H9 (cell line): ENCODE data around the gene CEP126. TPM values are rescaled to one million over a fixed set of nuclear protein-coding genes. Genes with fewer than 3 reads are reported as not detected.

ENCODE experiments used
- DNase-seq: peaks from one replicate; pipeline ENCODE4 v3.0.0-alpha.2; 2017
- H2AFZ ChIP-seq: one replicate; pipeline ENCODE4 v1.6.1; 2013; ENCODE audit warnings: mild to moderate bottlenecking, low read length, control low read depth, moderate library complexity
- H2AK5ac ChIP-seq: 2 replicates; pipeline ENCODE4 v1.6.1; 2013; ENCODE audit warnings: low read length, control low read depth, mixed read lengths; ENCODE audit not compliant: insufficient read length
- H2BK120ac ChIP-seq: one replicate; pipeline ENCODE4 v1.6.1; 2013; ENCODE audit warnings: low read depth, mild to moderate bottlenecking, low read length, control low read depth, inconsistent platforms; ENCODE audit not compliant: poor library complexity, severe bottlenecking
- H2BK12ac ChIP-seq: 2 replicates; pipeline ENCODE4 v1.6.1; 2013; ENCODE audit warnings: low read length, control low read depth, mixed read lengths, low read depth; ENCODE audit not compliant: insufficient read length
- H2BK15ac ChIP-seq: 2 replicates; pipeline ENCODE4 v1.6.1; 2013; ENCODE audit warnings: low read depth, low read length, control low read depth
- H2BK20ac ChIP-seq: one replicate; pipeline ENCODE4 v1.6.1; 2013; ENCODE audit warnings: low read depth, mild to moderate bottlenecking, low read length, control low read depth, inconsistent platforms; ENCODE audit not compliant: poor library complexity, severe bottlenecking
- H2BK5ac ChIP-seq: 2 replicates; pipeline ENCODE4 v1.6.1; 2013; ENCODE audit warnings: low read length, control low read depth, mixed read lengths; ENCODE audit not compliant: insufficient read length
- H3K14ac ChIP-seq: 2 replicates; pipeline ENCODE4 v1.6.1; 2013; ENCODE audit warnings: low read length, control low read depth; ENCODE audit not compliant: insufficient read depth
- H3K18ac ChIP-seq: 2 replicates; pipeline ENCODE4 v1.6.1; 2013; ENCODE audit warnings: low read depth, mild to moderate bottlenecking, mixed read lengths, low read length, control low read depth; ENCODE audit not compliant: insufficient read length
- H3K23ac ChIP-seq: 2 replicates; pipeline ENCODE4 v1.6.1; 2013; ENCODE audit warnings: low read length, control low read depth, mixed read lengths, low read depth; ENCODE audit not compliant: insufficient read length
- H3K23me2 ChIP-seq: 2 replicates; pipeline ENCODE4 v1.6.1; 2013; ENCODE audit warnings: low read depth, mild to moderate bottlenecking, mixed read lengths, low read length, control low read depth; ENCODE audit not compliant: insufficient read length, poor library complexity, severe bottlenecking
- H3K27ac ChIP-seq: 2 replicates; pipeline ENCODE4 v1.5.1; 2013; ENCODE audit warnings: low read length, control low read depth, mixed read lengths, low read depth; ENCODE audit not compliant: insufficient read length
- H3K27me3 ChIP-seq: 2 replicates; pipeline ENCODE4 v1.6.1; 2013; ENCODE audit warnings: low read length, control low read depth, inconsistent platforms; ENCODE audit not compliant: insufficient read depth
- H3K4ac ChIP-seq: 2 replicates; pipeline ENCODE4 v1.6.1; 2013; ENCODE audit warnings: low read depth, mild to moderate bottlenecking, control low read depth, inconsistent platforms, low read length, moderate library complexity
- H3K4me1 ChIP-seq: 2 replicates; pipeline ENCODE4 v1.6.1; 2013; ENCODE audit warnings: low read length, control low read depth, inconsistent platforms; ENCODE audit not compliant: insufficient read depth
- H3K4me2 ChIP-seq: 2 replicates; pipeline ENCODE4 v1.6.1; 2013; ENCODE audit warnings: low read length, control low read depth, mixed read lengths; ENCODE audit not compliant: insufficient read length, insufficient read depth
- H3K56ac ChIP-seq: 2 replicates; pipeline ENCODE4 v1.6.1; 2013; ENCODE audit warnings: low read depth, mild to moderate bottlenecking, mixed read lengths, low read length, control low read depth; ENCODE audit not compliant: insufficient read length
- H3K79me1 ChIP-seq: 2 replicates; pipeline ENCODE4 v1.6.1; 2013; ENCODE audit warnings: low read depth, mild to moderate bottlenecking, moderate library complexity, low read length, control low read depth, inconsistent platforms; ENCODE audit not compliant: insufficient read depth, poor library complexity, severe bottlenecking
- H3K79me2 ChIP-seq: 2 replicates; pipeline ENCODE4 v1.6.1; 2013; ENCODE audit warnings: low read length, control low read depth, inconsistent platforms; ENCODE audit not compliant: insufficient read depth
- H3K9ac ChIP-seq: 2 replicates; pipeline ENCODE4 v1.6.1; 2013; ENCODE audit warnings: low read length, control low read depth, mixed read lengths; ENCODE audit not compliant: insufficient read length; ENCODE audit errors: extremely low read depth
- H3K9me3 ChIP-seq: one replicate; pipeline ENCODE4 v1.6.1; 2013; ENCODE audit warnings: low read depth, low read length, inconsistent platforms; ENCODE audit not compliant: control insufficient read depth
- H3T11ph ChIP-seq: one replicate; pipeline ENCODE4 v1.6.1; 2013; ENCODE audit warnings: mild to moderate bottlenecking, low read length, control low read depth, inconsistent platforms
- H4K20me1 ChIP-seq: one replicate; pipeline ENCODE4 v1.6.1; 2013; ENCODE audit not compliant: control insufficient read depth, insufficient read length, insufficient read depth
- H4K5ac ChIP-seq: 2 replicates; pipeline ENCODE4 v1.6.1; 2013; ENCODE audit warnings: low read depth, mild to moderate bottlenecking, mixed read lengths, low read length, control low read depth; ENCODE audit not compliant: insufficient read length
- H4K8ac ChIP-seq: replicated peaks from 2 replicates; pipeline ENCODE4 v1.6.1; 2013; ENCODE audit warnings: low read length, control low read depth, mixed read lengths, low read depth; ENCODE audit not compliant: insufficient read length
- H4K91ac ChIP-seq: 2 replicates; pipeline ENCODE4 v1.6.1; 2013; ENCODE audit warnings: low read depth, mild to moderate bottlenecking, moderate library complexity, mixed read lengths, low read length, control low read depth; ENCODE audit not compliant: insufficient read length
- H3K27ac Mint-ChIP-seq, 3 experiments: 2 replicates in 2 of 3; 3 replicates in 1 of 3; pipeline ENCODE4 v1.8.0; 2020 to 2021; ENCODE audit warnings: mixed read lengths in 3 of 3, mild to moderate bottlenecking in 1 of 3, moderate library complexity in 1 of 3
- H3K27me3 Mint-ChIP-seq: 2 replicates; pipeline ENCODE4 v1.8.0; 2021; ENCODE audit warnings: low read depth, mild to moderate bottlenecking, moderate library complexity, mixed read lengths
- H3K36me3 Mint-ChIP-seq, 3 experiments: 2 replicates in 2 of 3; 3 replicates in 1 of 3; pipeline ENCODE4 v1.8.0; 2020 to 2021; ENCODE audit warnings: low read depth in 3 of 3, mixed read lengths in 3 of 3; ENCODE audit not compliant: insufficient read depth in 1 of 3
- H3K4me1 Mint-ChIP-seq, 2 experiments: 2 replicates each; pipeline ENCODE4 v1.8.0; 2020; ENCODE audit warnings: mixed read lengths in 2 of 2
- H3K4me3 Mint-ChIP-seq, 2 experiments: 2 replicates in 1 of 2; 3 replicates in 1 of 2; pipeline ENCODE4 v1.8.0; 2020 to 2021; ENCODE audit warnings: mild to moderate bottlenecking in 2 of 2, mixed read lengths in 2 of 2, moderate library complexity in 1 of 2
- H3K9me3 Mint-ChIP-seq, 2 experiments: 2 replicates in 1 of 2; 3 replicates in 1 of 2; pipeline ENCODE4 v1.8.0; 2020; ENCODE audit warnings: mild to moderate bottlenecking in 2 of 2, mixed read lengths in 2 of 2, moderate library complexity in 1 of 2
- total RNA-seq: library from RNA; stranded (reverse); gene quantifications from 2 replicates; pipeline ENCODE4 v1.2.1, GENCODE V29; 2021
- TF ChIP-seq, protein P1 (sequence below): fragments of 200-600 bp; sonication (generic); conservative IDR thresholded peaks from 3 replicates; pipeline ENCODE4 v1.8.0; 2021; ENCODE audit warnings: antibody characterized with exemption, mild to moderate bottlenecking

The CEP126 gene
- total RNA-seq, 1 experiment from 2014 or later, result 1.2 TPM

GRCh38 chr11:102004220-102004619, 89.4 kb downstream of the CEP126 start:
- TF ChIP-seq, protein P1, sequence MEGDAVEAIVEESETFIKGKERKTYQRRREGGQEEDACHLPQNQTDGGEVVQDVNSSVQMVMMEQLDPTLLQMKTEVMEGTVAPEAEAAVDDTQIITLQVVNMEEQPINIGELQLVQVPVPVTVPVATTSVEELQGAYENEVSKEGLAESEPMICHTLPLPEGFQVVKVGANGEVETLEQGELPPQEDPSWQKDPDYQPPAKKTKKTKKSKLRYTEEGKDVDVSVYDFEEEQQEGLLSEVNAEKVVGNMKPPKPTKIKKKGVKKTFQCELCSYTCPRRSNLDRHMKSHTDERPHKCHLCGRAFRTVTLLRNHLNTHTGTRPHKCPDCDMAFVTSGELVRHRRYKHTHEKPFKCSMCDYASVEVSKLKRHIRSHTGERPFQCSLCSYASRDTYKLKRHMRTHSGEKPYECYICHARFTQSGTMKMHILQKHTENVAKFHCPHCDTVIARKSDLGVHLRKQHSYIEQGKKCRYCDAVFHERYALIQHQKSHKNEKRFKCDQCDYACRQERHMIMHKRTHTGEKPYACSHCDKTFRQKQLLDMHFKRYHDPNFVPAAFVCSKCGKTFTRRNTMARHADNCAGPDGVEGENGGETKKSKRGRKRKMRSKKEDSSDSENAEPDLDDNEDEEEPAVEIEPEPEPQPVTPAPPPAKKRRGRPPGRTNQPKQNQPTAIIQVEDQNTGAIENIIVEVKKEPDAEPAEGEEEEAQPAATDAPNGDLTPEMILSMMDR, result no peak
- no peak overlapping the region for H4K91ac ChIP-seq
- no peaks in the 10 kb centered on the region; the same call in 1 of the 2 replicates for H3K4me1 ChIP-seq

More at GRCh38 chr11:102004220-102004619, 89.4 kb downstream of the CEP126 start:
- Mint-ChIP-seq H3K4me1 (peaks cover 8 to 10% of the 10 kb centered on the region in 2 experiments), H3K4me3 (no peak overlapping the region), H3K27ac (no peak overlapping the region), H3K36me3 (no peaks in the 10 kb centered on the region), H3K27me3 (no peaks in the 10 kb centered on the region), H3K9me3 (no peaks in the 10 kb centered on the region)
- H3K27me3 ChIP-seq, result no peaks in the 10 kb centered on the region
- no peak for DNase-seq
- no peak overlapping the region for H2BK12ac ChIP-seq
- H3K9me3 ChIP-seq, result no peaks in the 10 kb centered on the region
- H3K9ac ChIP-seq, result no peak overlapping the region
- H2AK5ac ChIP-seq, result no peak overlapping the region
- no peaks in the 10 kb centered on the region for H3K23me2 ChIP-seq
- no peak overlapping the region for H2BK20ac ChIP-seq
- no peaks in the 10 kb centered on the region for H3K79me2 ChIP-seq
- no peak overlapping the region for H3K27ac ChIP-seq
- H3K56ac ChIP-seq, result no peak overlapping the region
- no peak overlapping the region for H3K14ac ChIP-seq
- H3K79me1 ChIP-seq, result no peaks in the 10 kb centered on the region
- no peak overlapping the region for H2AFZ ChIP-seq
- H3T11ph ChIP-seq, result no peak overlapping the region
- H2BK120ac ChIP-seq, result no peak overlapping the region
- no peak overlapping the region for H4K8ac ChIP-seq
- no peak overlapping the region for H2BK5ac ChIP-seq
- H2BK15ac ChIP-seq, result no peak overlapping the region
- H3K18ac ChIP-seq, result no peak overlapping the region
- H3K4me2 ChIP-seq, result no peak overlapping the region
- H4K20me1 ChIP-seq, result no peaks in the 10 kb centered on the region
- H3K23ac ChIP-seq, result no peak overlapping the region
- H3K4ac ChIP-seq, result no peak overlapping the region
- no peak overlapping the region for H4K5ac ChIP-seq
